GM21367 (cell line): Measurements from ENCODE around the gene GRID1.
"Not testable (repeated sequence)": the region's sequence is repeated elsewhere in the genome, so short reads cannot be mapped to it uniquely, and the experiment has no call there.

Source experiments
- ATAC-seq: cut with Tn5 transposase; IDR thresholded peaks from one replicate; pipeline ENCODE4 v1.9.1; 2021; ENCODE audit not compliant: unreplicated experiment

GRID1 gene

GRCh38 chr10:85863301-85864172, 503.1 kb downstream of the GRID1 start:
- ATAC-seq = no peak

GRCh38 chr10:85862771-85863170, 503.8 kb downstream of the GRID1 start:
- no peak for ATAC-seq

- ATAC-seq = no peak
Measured at GRCh38 chr10:85861513-85862197, 504.9 kb downstream of the GRID1 start.

GRCh38 chr10:85859859-85860258, 506.7 kb downstream of the GRID1 start:
- no peak for ATAC-seq

GRCh38 chr10:85858776-85859515, 507.6 kb downstream of the GRID1 start:
- no peak for ATAC-seq

DNA sequence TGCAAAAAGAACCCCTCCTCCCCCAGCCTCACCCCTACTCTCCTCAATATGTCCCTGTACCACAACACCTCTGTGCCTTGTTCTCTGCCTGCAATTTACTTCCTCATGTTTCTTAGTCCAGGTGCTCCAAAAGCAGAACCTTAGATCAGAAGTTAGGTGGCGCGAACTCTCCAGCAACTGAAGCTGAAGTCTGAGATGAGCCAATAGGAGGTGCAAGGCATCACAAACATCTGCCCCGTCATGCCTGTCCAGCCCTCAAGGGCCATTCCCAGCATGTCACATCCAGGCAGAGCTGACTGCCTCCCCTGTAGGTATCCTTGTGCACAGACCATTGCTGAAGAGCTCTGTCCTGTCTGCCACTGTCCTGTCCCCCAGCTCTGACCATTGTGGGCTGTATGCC, 508.8 kb downstream of the GRID1 start:
- no peak for ATAC-seq

GRCh38 chr10:85857305-85857704, 509.3 kb downstream of the GRID1 start:
- no peak for ATAC-seq

GRCh38 chr10:85851934-85852333, 514.7 kb downstream of the GRID1 start:
- ATAC-seq = no peak

- no peak for ATAC-seq
Measured at GRCh38 chr10:85851325-85851724, 515.3 kb downstream of the GRID1 start.

- no peak for ATAC-seq
Measured at GRCh38 chr10:85850736-85851135, 515.9 kb downstream of the GRID1 start.

- ATAC-seq = no peak
Measured at GRCh38 chr10:85849315-85849714, 517.3 kb downstream of the GRID1 start.

GRCh38 chr10:85848756-85849155, 517.8 kb downstream of the GRID1 start:
- ATAC-seq = no peak

DNA sequence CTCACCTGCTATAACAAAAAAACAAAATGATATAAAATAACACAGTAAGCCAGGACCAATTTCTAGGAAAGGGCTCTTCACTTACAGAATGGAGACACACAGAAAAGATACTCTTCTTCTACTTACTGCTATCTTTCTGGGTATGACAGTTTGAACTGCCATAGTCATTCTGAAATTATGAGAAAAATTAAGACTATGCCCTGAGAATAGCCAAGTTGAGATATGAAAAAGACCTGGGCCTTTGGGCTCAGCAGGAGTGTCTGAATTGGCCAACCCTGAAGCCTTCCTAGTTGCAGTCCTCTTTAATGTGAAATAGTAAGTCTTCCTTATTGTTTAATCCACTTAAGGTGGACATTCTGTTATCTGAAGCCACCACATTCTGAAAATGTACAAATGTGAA, 519.5 kb downstream of the GRID1 start:
- no peak for ATAC-seq

- ATAC-seq = not testable (repeated sequence)
Measured at GRCh38 chr10:85838660-85839059, 527.9 kb downstream of the GRID1 start.

- ATAC-seq = no peak
Measured at GRCh38 chr10:85832988-85833387, 533.6 kb downstream of the GRID1 start.

DNA sequence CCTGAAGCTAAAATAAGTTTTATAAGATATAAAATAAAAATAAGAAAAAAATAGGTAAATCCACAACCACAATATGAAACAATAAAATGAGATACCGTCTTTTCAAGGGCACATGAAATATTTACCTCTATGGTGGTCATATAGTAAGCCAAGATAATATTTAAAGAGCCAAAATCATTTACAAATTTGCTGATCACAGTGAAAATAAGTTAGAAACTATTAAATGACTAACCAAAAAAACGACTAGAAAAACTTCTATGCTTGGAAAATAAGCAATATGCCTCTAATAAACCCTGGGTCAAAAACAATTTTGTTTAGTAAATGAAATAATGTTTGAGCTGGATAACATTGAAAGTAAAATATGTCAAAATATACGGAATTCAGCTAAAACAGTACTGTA, 535.2 kb downstream of the GRID1 start:
- no peak for ATAC-seq

DNA sequence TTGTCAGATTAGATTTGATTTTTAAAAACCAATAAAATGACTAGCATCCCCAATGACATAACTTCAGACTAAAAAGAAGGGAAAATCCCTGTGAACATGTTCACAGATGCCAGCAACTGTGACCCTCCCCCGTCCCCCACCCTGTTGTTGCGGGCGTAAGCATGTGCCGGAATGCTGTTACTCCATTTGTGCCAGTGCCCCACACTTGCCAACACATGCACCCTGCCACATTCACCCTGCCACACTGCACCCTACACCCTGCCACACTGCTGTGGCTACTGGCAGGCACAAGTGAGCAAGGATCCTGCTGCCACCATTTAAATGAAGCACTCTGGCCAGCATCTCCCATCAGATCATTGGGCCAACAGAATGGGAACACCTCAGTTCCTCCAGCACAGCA, 540.2 kb downstream of the GRID1 start:
- ATAC-seq = no peak

DNA sequence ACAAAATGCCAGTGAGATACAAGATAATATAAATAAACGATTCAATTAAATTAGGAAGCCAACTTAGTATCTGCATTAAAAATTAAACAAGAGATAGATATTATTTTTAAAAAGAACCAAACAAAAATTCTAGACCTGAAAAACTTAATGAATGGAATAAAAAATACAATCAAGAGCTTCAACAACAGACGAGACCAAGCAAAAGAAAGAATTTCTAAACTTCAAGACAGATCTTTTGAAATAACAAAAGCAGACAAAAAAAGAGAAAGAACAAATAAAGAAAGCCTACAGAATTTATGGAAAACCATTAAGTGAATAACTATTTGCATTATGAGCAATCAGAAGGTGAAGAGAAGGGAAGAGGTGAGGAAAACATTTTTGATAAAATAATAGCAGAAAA, 555.2 kb downstream of the GRID1 start:
- no peak for ATAC-seq

- ATAC-seq = no peak
Measured at GRCh38 chr10:85810674-85811073, 555.9 kb downstream of the GRID1 start.

DNA sequence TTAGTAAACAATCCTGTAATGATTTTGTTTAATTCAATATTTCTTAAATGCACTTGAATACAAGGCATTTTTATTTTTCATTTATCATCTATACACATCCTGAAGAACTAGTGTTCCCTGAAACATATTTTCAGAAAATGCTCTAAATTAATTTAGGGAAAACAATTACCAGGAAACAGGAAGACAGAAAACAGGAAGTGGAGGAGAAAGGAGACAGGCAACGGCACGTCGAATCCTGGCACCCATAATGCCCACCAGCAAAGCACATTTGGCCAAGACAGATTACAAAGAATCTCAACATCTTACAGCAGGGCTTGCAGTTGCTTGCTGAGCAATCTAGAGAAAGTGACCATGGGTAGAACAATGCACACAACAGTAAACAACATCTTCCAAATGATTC, 571.1 kb downstream of the GRID1 start:
- ATAC-seq = no peak

DNA sequence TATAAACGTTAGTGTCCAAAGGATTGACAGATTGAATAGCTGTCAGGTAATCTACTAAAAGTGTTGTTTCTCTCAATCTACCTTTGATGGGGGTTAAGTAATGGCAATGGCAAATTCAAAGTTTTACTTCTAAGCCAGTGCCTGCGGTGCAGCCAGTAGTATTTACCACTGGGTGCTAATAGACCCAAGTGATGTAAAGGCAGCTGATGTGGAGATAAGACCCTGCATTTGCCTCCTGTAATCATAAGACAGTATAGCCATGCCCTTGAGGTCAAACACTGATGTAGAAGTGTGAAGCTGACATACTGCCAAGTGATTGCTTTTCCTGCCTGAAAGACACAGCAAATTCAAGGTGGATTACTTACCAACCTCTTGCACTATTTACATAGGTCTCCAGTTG, 572.0 kb downstream of the GRID1 start:
- no peak for ATAC-seq

- no peak for ATAC-seq
Measured at GRCh38 chr10:85792533-85792858, 574.1 kb downstream of the GRID1 start.
